IPS-11a (cell line): ENCODE measurements around the gene GLTPD2.

ENCODE experiments used
- H3K4me3 ChIP-seq: one replicate; pipeline ENCODE4 v1.5.1; 2013; ENCODE audit warnings: low read depth, low read length, control low read depth

GLTPD2 gene

GRCh38 chr17:4838309-4838785 is 49.6 kb downstream of the GLTPD2 start:
- H3K4me3 ChIP-seq = no peak overlapping the region

- H3K4me3 ChIP-seq = no peak overlapping the region
Observed at GRCh38 chr17:4839221-4839620, 50.5 kb downstream of the GLTPD2 start.
